Bronchial smooth muscle cell (primary cell): Measurements from ENCODE around the gene LCOR. TPM values are rescaled to one million over a fixed set of nuclear protein-coding genes. Genes with fewer than 3 reads are reported as not detected.

ENCODE experiments used
- total RNA-seq: library from RNA; depleted of rRNA; stranded (reverse); fragments of >200 nt; gene quantifications from 2 replicates; pipeline ENCODE4 v1.2.1, GENCODE V29; 2014

LCOR gene
- 5.3 and 8.4 TPM in 2 replicates for total RNA-seq

GRCh38 chr10:96831867-96832720 lies at the start of gene LCOR:
Gene LCOR, plus strand, starts transcription at chr10:96832298. Its CDS starts 116,760 bp downstream, at chr10:96949058.

Other genes with a start within 250 kb of the LCOR start
- 98.5 and 108 TPM in 2 replicates for gene TM9SF3, start 245.3 kb upstream of the LCOR start, total RNA-seq
- gene PIK3AP1, start 111.8 kb upstream of the LCOR start, total RNA-seq, result 0.16 and 0.52 TPM in 2 replicates